T-helper 2 cell treated with Interferon-gamma antibody and Interleukin-4, amounts not matched to agents 5 μg/mL and 100 μg/mL, for 36 hours (primary cell): ENCODE measurements around the gene RAB30.

Source experiments
- DNase-seq: peaks from one replicate; pipeline ENCODE4 v3.0.0; 2021; ENCODE audit warnings: low spot score
- H3K27ac Mint-ChIP-seq: one replicate; pipeline ENCODE4 v1.8.0; 2021; ENCODE audit warnings: mild to moderate bottlenecking, mixed read lengths
- H3K27me3 Mint-ChIP-seq: one replicate; pipeline ENCODE4 v1.8.0; 2021; ENCODE audit warnings: low read depth, mixed read lengths
- H3K36me3 Mint-ChIP-seq: one replicate; pipeline ENCODE4 v1.8.0; 2021; ENCODE audit warnings: low read depth, mixed read lengths
- H3K4me1 Mint-ChIP-seq: one replicate; pipeline ENCODE4 v1.8.0; 2021; ENCODE audit warnings: low read depth, mixed read lengths
- H3K4me3 Mint-ChIP-seq: one replicate; pipeline ENCODE4 v1.8.0; 2022; ENCODE audit warnings: mild to moderate bottlenecking, moderate library complexity, mixed read lengths
- H3K9me3 Mint-ChIP-seq: one replicate; pipeline ENCODE4 v1.8.0; 2021; ENCODE audit warnings: mixed read lengths

Gene RAB30, protein sequence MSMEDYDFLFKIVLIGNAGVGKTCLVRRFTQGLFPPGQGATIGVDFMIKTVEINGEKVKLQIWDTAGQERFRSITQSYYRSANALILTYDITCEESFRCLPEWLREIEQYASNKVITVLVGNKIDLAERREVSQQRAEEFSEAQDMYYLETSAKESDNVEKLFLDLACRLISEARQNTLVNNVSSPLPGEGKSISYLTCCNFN

DNA sequence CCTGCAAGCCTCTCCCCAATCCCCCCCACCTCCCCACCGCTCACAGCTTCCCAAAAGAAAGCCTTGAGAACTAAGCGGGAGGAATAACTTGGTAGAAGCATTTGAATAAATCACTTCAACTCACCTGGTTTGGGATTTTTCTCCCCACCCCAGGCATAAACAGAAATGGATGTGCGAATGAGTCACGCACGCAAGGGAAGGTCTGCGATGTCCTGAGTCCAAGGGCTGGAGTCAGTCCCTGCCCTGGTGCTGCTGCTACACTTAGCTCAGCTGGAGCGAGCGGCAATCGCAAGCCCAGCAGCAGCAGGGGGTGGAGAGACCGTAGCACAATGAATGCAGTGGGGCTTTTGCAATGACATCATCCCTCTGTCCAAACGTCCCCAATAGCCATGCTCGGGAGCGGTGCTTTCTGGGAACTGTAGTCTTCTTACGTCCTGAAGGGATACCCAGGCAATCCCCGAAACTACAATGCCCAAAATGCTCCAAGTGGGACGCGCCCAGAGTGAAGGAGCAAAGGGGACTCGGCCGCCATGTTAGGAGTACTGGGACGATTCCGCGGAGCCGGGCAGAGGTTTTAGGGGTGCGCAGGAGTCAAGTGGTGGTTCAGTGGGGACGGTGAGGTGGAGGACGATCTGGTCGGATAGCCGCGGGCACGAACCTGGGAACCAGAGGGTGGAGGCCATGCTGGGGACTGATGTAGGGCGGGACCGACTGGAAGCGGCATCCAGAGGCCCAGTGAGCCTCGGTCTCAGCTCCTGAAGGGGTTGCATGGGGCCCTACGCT lies at the start of gene RAB30:
RAB30 (minus strand) TSS at position 331 of the 783 bp plus-strand sequence. CDS start 74,581 bp downstream, outside the sequence.
- H3K4me3 Mint-ChIP-seq = no peak within 1 kb of the TSS
- H3K36me3 Mint-ChIP-seq = peaks cover 18% of the 10 kb centered on the region
- no peak within 1 kb of the TSS for H3K27ac Mint-ChIP-seq
- no peaks in the 10 kb centered on the region for H3K27me3 Mint-ChIP-seq
- peaks cover 37% of the 10 kb centered on the region for H3K4me1 Mint-ChIP-seq
- peak; percentile 95 for DNase-seq
- no peaks in the 10 kb centered on the region for H3K9me3 Mint-ChIP-seq

DNA sequence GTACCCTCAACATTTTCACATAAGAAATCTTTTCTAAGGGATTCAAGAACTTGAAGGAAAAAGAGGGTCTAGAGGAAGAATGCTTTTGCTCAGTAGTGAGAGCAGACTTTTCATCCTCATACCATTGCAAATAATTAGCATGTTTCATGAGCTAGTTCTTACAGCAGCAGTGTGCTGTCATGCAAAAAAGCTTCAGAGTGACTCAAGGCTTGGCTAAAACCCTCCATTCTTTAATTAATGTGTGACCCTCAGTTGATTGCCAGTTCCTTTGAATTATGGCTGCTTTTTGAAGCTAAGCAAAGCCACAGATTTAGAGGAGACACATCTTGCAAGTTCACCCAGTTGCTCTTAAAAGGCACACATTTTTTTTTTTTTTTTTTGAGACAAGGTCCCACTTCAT lies 48.6 kb upstream of the RAB30 start:
- Mint-ChIP-seq H3K27me3 (peaks cover 2% of the 10 kb centered on the region), H3K36me3 (no peaks in the 10 kb centered on the region), H3K27ac (no peak overlapping the region), H3K4me3 (no peak overlapping the region), H3K9me3 (no peaks in the 10 kb centered on the region), H3K4me1 (peaks cover 44% of the 10 kb centered on the region)
- DNase-seq = no peak

DNA sequence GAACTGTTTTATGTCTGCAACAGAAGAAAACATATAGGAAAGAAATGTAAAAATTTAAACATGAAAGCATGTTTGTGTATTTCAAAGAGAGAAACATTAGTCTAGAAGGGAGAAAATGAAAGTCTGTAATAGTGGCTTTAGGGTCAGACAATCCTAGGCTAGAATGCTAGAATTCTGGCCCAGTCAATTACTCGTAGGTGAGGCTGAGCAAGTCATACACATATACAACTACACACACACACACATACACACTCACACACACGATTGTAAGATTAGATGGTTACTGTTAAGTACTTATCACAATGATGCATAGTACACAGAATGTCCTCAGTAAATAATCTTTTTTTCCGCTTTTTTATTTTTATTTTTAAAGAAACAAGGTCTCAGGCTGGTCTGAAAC lies 47.5 kb upstream of the RAB30 start:
- no peak overlapping the region for H3K4me3 Mint-ChIP-seq
- H3K9me3 Mint-ChIP-seq = no peaks in the 10 kb centered on the region
- no peak for DNase-seq
- H3K4me1 Mint-ChIP-seq = peaks cover 47% of the 10 kb centered on the region
- H3K36me3 Mint-ChIP-seq = peaks cover 1% of the 10 kb centered on the region
- H3K27me3 Mint-ChIP-seq = peaks cover 1% of the 10 kb centered on the region
- peak overlapping the region; percentile 51 for H3K27ac Mint-ChIP-seq

DNA sequence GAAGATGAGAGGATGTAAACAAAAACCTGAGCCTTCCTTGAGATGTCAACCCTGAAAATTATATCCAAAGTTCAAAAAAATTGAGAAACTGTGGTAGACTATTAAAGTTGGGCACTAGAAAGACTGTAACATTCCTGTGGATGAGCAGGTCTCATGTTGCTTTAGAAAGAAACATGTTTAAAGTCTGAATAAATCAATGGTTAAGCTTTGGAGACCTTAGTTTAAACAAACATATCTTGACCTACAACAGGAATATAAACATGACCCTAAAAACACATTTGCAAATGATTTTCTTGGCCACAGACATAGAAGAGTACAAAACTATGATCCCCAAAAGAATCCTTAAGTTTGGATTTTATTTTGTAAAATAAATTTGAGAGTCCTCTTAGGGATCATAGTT lies 47.1 kb upstream of the RAB30 start:
- Mint-ChIP-seq H3K27me3 (no peaks in the 10 kb centered on the region), H3K27ac (peak overlapping the region; percentile 51), H3K36me3 (peaks cover 1% of the 10 kb centered on the region), H3K9me3 (no peaks in the 10 kb centered on the region), H3K4me1 (peaks cover 46% of the 10 kb centered on the region), H3K4me3 (peak overlapping the region; percentile 44)
- no peak for DNase-seq

DNA sequence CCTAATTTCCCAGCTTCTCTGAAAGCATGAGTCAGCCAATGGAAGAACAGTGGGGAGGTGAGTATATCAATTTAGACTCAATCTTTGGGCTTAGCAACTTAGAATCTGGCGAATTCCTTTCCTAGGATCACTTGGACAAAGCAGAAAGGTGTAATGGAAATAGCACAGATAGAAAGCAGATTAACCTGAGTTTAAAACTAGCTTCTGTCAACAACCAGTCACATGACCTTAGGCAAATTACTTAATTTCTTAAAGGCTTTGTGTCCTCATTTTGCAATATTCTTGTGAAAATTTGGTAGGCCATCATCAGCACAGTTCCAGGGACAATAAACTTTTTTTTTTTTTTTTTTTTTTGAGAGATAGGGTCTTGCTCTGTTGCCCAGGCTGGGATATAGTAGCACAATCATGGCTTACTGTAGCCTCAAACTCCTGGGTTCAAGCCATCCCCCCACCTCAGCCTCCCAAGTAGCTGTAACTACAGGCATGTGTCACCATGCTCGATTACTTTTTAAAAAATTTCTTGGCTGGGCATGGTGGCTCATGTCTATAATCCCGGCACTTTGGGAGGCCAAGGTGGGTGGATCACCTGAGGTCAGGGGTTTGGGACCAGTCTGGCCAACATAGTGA lies 44.4 kb upstream of the RAB30 start:
- DNase-seq = no peak
- peaks cover 36% of the 10 kb centered on the region for H3K4me1 Mint-ChIP-seq
- peak overlapping the region; percentile 90 for H3K4me3 Mint-ChIP-seq
- H3K27ac Mint-ChIP-seq = peak overlapping the region; percentile 2
- no peaks in the 10 kb centered on the region for H3K9me3 Mint-ChIP-seq
- peaks cover 5% of the 10 kb centered on the region for H3K36me3 Mint-ChIP-seq
- no peaks in the 10 kb centered on the region for H3K27me3 Mint-ChIP-seq

DNA sequence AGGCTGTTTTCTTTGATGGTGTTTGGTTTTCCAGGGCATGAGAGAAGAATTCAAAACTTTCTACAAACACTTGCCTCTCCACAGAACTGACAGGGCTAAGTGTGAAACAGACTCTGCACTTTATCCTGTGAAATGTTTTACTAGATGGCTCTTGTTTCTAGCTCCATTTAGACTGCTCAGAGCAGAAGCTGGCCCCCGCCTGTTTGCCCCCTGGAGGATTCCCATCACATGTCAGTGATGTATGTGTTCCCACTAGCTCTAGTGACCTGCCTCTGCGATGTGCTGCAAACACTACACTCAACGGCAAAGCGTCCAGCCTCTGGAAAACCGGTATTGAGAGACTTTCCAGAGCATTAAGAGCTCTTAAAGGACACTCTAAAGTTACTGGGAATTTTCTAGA lies 43.9 kb upstream of the RAB30 start:
- Mint-ChIP-seq H3K4me1 (peaks cover 36% of the 10 kb centered on the region), H3K27me3 (no peaks in the 10 kb centered on the region), H3K9me3 (no peaks in the 10 kb centered on the region), H3K4me3 (peak overlapping the region; percentile 50), H3K36me3 (peaks cover 7% of the 10 kb centered on the region), H3K27ac (peak overlapping the region; percentile 2)
- DNase-seq = no peak

DNA sequence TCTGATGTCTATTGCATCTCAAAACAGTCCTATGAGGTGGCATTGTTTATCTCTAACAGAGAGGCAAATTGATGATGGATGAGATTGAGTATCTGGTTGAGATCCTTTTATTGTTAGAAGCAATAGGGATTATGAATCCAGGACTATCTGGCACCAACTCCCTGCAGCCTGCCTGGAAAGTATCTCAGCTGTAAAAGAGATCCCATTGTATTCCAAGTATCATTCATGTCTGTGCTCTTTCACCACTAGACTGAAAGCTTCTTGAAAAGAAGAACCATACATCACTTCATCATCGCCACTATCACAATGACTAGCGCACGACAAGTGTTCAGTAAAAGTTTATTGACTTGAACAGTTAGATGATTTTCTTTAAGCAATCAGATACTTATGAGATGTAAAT lies 43.3 kb upstream of the RAB30 start:
- peaks cover 36% of the 10 kb centered on the region for H3K4me1 Mint-ChIP-seq
- H3K4me3 Mint-ChIP-seq = peak overlapping the region; percentile 22
- H3K36me3 Mint-ChIP-seq = peaks cover 7% of the 10 kb centered on the region
- no peaks in the 10 kb centered on the region for H3K9me3 Mint-ChIP-seq
- H3K27ac Mint-ChIP-seq = no peak overlapping the region
- no peaks in the 10 kb centered on the region for H3K27me3 Mint-ChIP-seq
- no peak for DNase-seq

DNA sequence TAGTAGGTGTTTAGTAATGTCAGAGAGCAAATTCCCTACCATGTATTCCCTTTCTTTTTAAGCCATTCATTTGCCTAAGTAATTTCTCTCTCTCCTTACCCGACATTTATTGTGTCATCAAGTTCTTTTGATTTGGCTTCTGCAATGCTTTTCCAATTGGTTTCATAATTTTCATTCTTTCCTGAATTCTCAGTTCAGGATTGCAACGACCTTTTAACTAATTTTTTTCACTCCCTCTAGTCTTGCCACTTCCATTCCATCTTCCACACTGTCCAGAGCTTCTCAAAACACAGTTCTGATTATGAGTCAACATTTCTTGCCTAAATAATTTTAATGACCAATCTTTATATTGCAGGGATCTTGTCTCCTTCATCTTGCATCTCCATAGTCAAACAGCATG lies 41.2 kb upstream of the RAB30 start:
- peaks cover 25% of the 10 kb centered on the region for H3K4me1 Mint-ChIP-seq
- H3K27ac Mint-ChIP-seq = no peak overlapping the region
- H3K27me3 Mint-ChIP-seq = no peaks in the 10 kb centered on the region
- no peak for DNase-seq
- no peaks in the 10 kb centered on the region for H3K9me3 Mint-ChIP-seq
- peaks cover 7% of the 10 kb centered on the region for H3K36me3 Mint-ChIP-seq
- no peak overlapping the region for H3K4me3 Mint-ChIP-seq

DNA sequence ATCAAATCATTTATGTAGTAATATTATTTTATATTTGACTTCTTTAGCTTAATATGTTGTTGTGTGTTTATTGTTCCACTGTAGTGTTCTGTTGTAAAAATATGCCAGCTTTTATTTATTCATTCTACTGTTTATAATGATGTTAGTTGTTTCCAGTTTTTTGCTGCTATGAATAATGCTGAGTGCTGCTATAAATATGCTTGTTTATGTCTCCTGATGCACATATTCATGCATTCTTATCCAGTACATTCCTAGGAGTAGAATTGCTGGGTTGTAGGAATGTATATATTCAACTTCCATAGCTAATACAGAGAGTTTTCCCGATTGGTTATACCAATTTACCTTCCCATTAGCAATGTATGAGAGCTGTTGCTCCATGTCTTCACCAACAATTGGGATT lies 33.5 kb upstream of the RAB30 start:
- Mint-ChIP-seq H3K4me1 (peaks cover 2% of the 10 kb centered on the region), H3K4me3 (no peak overlapping the region), H3K27me3 (peaks cover 28% of the 10 kb centered on the region), H3K36me3 (no peaks in the 10 kb centered on the region), H3K9me3 (no peaks in the 10 kb centered on the region), H3K27ac (no peak overlapping the region)
- DNase-seq = no peak

DNA sequence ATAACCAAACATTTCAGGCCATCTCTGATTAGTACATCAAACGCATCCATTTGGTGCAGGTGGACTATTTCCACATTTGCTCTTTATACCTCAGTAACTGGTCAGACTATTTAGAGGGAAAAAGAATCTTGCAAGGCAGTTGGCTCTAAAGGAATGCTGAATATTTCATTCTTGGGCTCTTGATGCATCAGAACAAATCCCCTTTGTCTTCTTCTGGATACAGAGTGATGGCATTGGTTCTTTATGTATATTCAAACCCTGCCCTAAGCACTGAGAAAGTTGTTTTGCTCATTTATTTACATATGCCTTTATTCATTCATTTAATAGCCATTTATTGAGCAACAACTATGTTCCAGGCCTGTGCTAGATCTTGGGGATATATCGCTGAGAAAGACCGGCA lies 31.1 kb upstream of the RAB30 start:
- Mint-ChIP-seq H3K9me3 (no peaks in the 10 kb centered on the region), H3K27me3 (peaks cover 28% of the 10 kb centered on the region), H3K4me1 (no peaks in the 10 kb centered on the region), H3K27ac (no peak overlapping the region), H3K4me3 (no peak overlapping the region), H3K36me3 (no peaks in the 10 kb centered on the region)
- no peak for DNase-seq

DNA sequence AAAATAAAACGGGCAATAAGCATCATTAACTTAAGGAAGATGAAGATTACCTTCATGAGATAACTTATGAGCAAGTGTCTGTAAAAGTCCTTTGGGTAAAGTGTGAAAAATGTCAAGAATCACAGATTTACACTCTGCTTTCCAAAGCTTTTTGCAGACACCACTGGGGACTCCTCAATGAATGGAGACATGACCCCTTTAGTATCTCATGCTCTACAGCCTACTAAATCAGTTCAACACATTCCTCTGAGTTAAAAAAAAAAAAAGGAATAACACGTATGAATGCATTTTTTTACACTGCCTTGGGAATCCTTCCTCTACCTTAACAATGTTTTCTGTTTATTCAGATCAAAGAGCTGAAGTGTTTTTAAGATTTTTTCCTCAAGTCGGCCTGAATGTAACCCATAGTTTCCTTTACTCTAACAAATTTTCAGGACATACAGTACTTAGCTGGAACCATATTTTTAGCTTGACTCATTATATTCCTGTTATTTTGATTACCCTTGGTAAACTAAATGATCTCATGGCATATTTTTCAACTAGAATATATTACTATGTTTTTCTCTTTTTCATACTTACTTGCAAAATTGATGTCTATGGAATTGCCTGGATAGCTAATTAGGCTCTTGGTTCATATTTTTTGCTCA lies 25.9 kb upstream of the RAB30 start:
- H3K9me3 Mint-ChIP-seq = no peaks in the 10 kb centered on the region
- H3K27ac Mint-ChIP-seq = no peak overlapping the region
- H3K27me3 Mint-ChIP-seq = peaks cover 2% of the 10 kb centered on the region
- no peak overlapping the region for H3K4me3 Mint-ChIP-seq
- H3K4me1 Mint-ChIP-seq = peaks cover 2% of the 10 kb centered on the region
- H3K36me3 Mint-ChIP-seq = no peaks in the 10 kb centered on the region
- no peak for DNase-seq

DNA sequence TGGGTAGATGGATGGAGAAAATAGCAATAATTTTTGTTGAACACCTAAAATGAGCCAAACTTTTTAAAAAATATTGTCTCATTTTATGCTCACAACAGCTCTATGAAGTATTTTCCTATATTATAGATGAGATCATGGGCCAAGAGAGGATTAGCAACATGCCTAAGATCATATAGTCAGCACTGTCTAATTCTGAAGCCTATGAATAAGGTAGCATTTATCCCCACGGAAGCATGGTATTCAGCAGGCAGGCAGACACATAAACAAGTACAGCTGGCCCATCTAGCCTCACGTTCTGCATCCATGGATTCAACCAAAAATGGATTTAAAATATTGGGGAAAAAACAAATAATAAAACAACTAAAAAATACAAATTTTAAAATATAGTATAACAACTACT lies 21.9 kb upstream of the RAB30 start:
- no peak for DNase-seq
- peaks cover 4% of the 10 kb centered on the region for H3K4me1 Mint-ChIP-seq
- no peaks in the 10 kb centered on the region for H3K36me3 Mint-ChIP-seq
- no peak overlapping the region for H3K27ac Mint-ChIP-seq
- H3K4me3 Mint-ChIP-seq = no peak overlapping the region
- no peaks in the 10 kb centered on the region for H3K27me3 Mint-ChIP-seq
- no peaks in the 10 kb centered on the region for H3K9me3 Mint-ChIP-seq

DNA sequence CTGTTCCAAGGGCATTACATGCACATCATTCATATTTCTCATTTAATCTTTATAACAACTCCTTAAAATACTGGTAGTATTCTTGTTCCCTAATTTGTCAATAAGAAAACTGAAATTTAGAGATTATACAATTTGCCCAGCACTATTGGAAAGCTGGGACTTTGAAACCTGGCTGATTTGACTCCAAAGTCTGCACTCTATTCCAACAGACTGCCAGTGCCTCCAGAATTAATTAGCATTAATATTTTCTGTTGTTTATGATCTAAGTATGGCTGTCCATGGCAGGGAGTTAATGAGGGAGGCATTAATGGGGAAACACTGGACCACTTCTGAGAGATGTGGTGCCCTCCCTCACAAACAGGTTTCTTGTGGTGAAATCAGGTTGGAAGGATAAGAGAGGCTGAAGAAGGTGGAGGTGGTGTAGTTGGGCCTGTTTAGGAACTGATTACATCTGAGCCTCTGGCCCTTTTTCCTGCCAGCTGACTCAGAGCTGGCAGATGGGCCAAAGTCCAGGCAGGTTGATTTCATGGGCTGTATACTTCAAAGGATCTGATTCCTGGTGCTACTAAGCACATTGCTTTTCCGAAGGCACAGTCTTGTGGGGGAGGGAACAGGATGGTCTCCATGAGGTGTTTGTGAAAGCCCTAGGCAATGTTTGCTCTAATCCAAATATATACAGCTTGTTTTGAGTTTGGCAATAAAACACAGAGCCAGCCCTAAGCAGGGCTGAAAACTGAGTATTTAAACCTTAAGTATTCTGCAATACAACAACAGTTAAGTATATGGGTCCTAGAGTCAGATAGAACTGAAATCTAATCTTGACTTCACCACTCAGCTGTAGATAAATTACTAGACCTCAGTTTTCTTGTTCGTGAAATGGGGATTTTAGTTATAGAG lies 21.0 kb upstream of the RAB30 start:
- Mint-ChIP-seq H3K27me3 (no peaks in the 10 kb centered on the region), H3K36me3 (no peaks in the 10 kb centered on the region), H3K9me3 (no peaks in the 10 kb centered on the region), H3K4me3 (no peak overlapping the region), H3K4me1 (peaks cover 4% of the 10 kb centered on the region), H3K27ac (no peak overlapping the region)
- no peak for DNase-seq
